GM18526 (cell line): Measurements from ENCODE around the gene HAUS6.

Experiments used
- POLR2A ChIP-seq: IDR thresholded peaks from 3 replicates; pipeline ENCODE4 v1.6.1; 2011; ENCODE audit not compliant: insufficient read length; ENCODE audit errors: extremely low read depth

HAUS6 gene

DNA sequence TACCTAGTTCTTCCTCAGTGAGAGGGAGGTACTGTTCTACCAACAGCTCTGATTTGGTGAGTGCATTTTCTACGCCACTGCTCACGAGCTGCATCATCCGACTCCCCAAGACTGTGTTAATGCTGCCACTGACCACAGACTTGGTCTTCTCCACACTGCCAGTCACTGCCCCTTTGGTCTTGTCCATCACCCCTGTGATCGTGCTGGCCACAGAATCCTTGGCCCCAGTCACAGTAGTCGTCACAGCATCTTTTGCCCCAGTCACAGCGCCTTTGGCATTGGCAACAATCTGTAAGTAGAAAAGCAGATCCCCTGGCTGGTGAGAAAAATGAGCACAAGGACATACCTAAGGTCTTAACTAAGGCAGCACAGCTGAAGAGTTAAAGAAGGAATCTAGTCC is 18.2 kb upstream of the HAUS6 start:
- no peak for TF ChIP-seq POLR2A

DNA sequence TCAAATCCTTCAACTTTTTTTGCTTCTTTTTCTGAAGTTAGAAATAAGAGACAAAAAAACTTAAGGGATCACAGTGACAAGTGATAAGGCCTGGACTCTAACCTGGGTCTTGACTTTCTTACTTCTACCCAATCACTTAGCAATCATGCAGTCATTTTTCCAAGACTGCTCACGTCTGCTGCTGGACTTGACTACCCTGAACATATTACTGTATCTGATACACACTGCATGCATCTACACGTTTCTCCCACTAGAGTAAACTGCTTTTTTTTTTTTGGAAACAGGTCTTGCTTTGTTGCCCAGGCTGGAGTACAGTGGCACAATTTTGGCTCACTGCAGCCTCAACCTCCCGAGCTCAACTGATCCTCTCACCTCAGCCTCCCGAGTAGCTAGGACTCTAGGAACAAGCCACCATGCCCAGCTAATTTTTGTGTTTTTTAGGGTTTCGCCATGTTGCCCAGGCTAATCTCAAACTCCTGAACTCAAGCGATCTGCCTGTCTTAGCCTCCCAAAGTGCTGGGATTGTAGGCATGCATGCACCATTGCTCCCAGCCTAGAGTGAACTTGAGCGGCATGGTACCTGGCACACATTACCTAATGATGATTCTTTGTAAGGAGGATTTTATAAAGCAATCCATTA is 17.2 kb upstream of the HAUS6 start:
- no peak for TF ChIP-seq POLR2A

DNA sequence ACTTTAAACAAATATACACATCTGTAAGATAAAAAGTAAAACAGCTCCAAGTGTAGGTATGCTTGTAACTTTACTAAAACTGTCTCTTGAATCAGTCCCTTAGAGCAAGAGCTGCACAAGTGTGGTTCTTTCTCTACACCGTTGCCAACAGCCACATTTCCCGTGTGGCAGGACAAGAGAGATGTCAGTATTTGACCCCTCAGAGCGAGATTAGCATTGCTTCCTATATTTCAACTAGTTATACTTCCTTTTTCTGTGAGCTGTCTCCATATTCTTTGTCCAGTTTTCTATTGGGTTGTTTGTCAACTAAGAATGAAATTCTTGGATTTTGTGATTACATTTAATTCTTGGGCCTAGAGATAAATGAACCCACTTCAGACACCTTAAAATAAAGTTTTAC is 16.5 kb upstream of the HAUS6 start:
- no peak for TF ChIP-seq POLR2A

GRCh38 chr9:19117039-19117716 is 14.5 kb upstream of the HAUS6 start:
- TF ChIP-seq POLR2A = no peak

GRCh38 chr9:19116107-19116790 is 13.5 kb upstream of the HAUS6 start:
- TF ChIP-seq POLR2A = no peak

DNA sequence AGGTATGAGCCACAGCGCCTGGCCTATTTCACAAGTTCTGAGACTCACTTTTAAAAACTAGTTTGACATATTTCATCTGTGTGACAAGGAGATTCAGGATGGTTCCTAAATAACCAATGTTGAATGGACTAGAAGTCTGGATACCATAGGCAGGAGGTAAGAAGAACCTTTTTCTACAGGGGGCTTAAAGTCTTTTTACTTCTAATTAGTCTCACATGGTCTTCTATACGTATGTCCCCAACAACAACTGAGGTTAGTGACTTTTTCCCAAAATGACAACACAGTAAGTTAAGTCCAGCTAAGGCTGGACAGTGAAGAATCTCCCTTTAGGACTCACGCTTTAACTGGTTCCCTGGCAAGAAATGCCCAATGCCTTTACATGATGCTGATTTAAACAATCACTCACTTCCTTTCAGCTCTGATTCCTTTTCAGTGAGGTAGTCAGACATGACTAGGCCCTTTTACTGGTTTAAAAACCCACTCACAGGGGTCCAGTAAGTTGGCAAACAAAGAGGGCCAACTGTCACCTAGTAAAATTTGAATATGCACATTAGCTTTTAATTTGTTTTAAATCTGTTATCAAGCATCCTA is 12.1 kb upstream of the HAUS6 start:
- TF ChIP-seq POLR2A = no peak

GRCh38 chr9:19113964-19114679 is 11.4 kb upstream of the HAUS6 start:
- no peak for TF ChIP-seq POLR2A

DNA sequence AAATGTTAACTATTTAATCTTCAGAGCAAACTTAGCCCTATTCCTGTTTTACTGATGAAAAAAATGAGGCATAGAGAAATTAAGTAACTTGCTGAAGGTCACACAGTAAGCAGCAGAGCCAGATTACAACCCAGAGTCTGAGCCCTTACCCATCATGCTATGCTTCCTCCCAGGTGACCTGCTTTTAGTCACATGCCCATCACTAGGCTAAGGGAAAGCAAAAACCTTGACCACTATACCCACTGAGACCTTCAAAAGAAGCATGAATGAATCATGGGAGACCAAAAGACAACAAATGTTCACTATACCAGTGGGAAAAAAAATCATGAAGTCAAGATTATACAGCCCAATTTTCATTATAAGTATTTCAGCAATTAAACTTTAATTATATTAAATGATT is 5.3 kb upstream of the HAUS6 start:
- TF ChIP-seq POLR2A = no peak

GRCh38 chr9:19104515-19105282 is 2.0 kb upstream of the HAUS6 start:
- TF ChIP-seq POLR2A = no peak

DNA sequence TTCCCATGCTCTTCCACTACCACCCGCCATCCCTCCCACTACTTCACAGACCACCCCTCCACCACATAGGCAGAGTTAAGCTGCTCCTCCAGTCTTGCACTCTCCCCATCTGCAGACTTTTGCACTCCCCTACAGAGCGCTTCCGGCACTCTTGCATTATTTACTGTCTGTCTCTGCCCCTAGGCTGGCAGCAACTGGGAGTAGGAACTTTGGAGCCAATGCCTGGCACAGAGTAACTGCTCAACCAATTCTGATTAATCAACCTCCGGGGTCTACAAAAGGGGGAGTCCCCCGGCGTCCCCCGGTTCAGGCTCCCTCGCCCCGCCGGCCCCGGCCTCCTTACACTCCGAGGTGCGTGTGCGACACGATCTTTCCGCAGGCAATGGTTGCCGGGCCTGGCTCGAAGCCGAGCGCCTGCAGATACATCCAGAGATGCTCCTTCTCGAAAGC is 498 bp downstream of the HAUS6 start:
- TF ChIP-seq POLR2A = no peak

- no peak for TF ChIP-seq POLR2A
Measured at GRCh38 chr9:19101203-19101602, 1.5 kb downstream of the HAUS6 start.

DNA sequence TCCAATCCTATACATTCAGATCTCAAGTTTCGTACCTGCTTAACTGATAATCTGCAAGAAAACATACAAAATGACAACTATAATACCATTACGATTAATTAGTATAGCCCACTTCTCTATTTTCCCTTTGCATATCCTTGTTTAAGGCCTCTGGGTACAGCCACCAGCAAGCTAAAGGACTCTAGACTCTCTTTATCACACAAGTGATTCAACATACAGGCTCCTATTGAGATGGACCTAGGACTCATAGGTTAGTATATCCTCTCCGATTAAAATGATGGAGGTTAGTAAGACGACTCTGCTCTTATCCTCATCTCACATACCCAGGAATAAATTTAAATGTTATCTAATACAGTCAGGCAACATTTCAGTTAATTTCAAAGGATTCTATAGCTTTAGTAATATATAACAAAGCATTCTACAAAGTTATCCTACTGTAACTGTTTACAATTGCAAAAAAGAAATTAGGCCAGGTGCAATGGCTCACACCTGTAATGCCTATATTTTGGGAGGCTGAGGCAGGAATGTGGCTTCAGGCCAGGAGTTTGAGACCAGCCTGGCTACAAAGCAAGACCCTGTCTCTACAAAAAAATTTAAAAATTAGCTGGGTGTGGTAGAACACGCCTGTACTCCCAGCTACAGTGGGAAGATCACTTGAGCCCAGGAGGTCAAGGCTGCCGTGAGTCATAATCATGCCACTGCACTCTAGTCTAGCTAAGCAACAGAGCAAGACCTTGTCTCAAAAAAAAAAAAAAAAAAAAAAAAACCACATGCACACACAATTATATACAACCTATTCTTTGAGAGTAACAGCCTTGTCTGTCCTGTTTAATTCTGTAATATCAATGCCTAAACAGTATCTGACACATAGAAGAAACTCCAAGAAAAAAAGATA is 15.4 kb downstream of the HAUS6 start:
- no peak for TF ChIP-seq POLR2A

DNA sequence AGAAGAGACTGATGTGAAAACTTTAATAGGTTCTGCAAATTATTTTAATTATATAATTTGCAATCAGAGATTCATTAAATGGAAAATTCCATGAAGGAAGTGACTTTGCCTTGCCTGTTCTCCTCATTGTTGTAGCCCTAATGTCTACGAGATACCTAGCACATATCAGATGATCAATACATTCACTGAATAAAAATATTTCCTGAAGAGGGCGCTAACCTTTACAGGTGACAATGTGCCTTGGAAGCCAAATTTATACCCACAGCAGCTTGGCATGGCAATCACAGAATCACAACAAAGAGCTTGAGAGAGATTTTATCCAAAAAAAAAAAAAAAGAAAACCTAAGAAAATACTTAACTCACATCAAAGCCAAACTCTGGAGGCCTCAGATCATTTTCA is 17.4 kb downstream of the HAUS6 start:
- no peak for TF ChIP-seq POLR2A

DNA sequence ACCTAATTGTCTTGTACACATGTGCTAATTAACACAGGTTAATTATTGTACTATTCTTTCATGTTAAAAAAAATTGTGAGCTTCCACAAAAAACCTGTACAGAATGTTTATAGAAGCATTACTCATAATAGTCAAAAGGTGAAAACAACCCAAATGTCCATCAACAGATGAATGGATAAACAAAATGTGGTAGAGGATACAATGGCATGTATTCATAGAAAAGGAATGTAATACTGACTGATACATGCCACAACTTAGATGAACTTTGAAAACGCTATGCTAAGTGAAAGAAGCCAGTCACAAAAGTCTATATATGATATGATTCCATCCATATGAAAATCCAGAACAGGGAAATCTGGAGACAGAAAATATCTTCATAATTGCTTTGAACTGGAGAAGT is 27.9 kb downstream of the HAUS6 start:
- no peak for TF ChIP-seq POLR2A
